Measurements from ENCODE around the gene IPO4. TPM values are rescaled to one million over a fixed set of nuclear protein-coding genes. Genes with fewer than 3 reads are reported as not detected.

Gene IPO4
- total and polyA plus RNA-seq, 10 of the 15 experiments (the other 5 are each of a cell fraction or from before 2014, with no cell fraction given), result 7.8 to 139 (median 37.6) TPM

- SMC1A ChIA-PET (ENCODE audit: uncharacterized antibody, unreplicated experiment), result interaction anchor here (1.1 to 7.7 kb wide), 5 partner anchors 9 to 30 kb away, joined by 4 to 70 read pairs (median 21); partner anchors contain the start of genes DCAF11, IRF9 and NRL
- BruUV-seq (replicated peaks), result no TSS peak
- no peak for TF ChIP-seq CBX3 (IDR thresholded peaks at IDR 0.05; ENCODE audit: borderline replicate concordance, low read depth)
- TF ChIP-seq PAX8 (IDR thresholded peaks at IDR 0.05), result no peak
- TF ChIP-seq SRF (IDR thresholded peaks at IDR 0.05; ENCODE audit: low read depth in 2 of 2, low read length in 2 of 2), result no peak
- TF ChIP-seq POLR2A (IDR thresholded peaks at IDR 0.05; ENCODE audit: low read depth, low read length), result peak; percentile 24; the same call in 1 of the 2 replicates
- no peak for TF ChIP-seq SREBF1 (IDR thresholded peaks at IDR 0.05; ENCODE audit: low read length)
- TF ChIP-seq IKZF2 (IDR thresholded peaks at IDR 0.05), result no peak
- TF ChIP-seq HDGF (IDR thresholded peaks at IDR 0.05), result no peak
- no peak for TF ChIP-seq ZNF274 (IDR thresholded peaks at IDR 0.05; ENCODE audit: insufficient read depth, insufficient read length)
- TF ChIP-seq ZZZ3 (IDR thresholded peaks at IDR 0.05; ENCODE audit: control insufficient read depth, insufficient read length, low read depth), result no peak
- no peak for TF ChIP-seq MEF2B (IDR thresholded peaks at IDR 0.05; ENCODE audit: partially characterized antibody, poor library complexity, severe bottlenecking)
- TF ChIP-seq CTCF (IDR thresholded peaks at IDR 0.05 in 2 of 3, conservative IDR thresholded peaks at IDR 0.05 in 1 of 3; ENCODE audit: control insufficient read depth in 2 of 3, extremely low read depth in 1 of 3, insufficient read depth in 1 of 3, low read depth in 3 of 3, low read length in 3 of 3), result peak in 1 of 3 experiments; percentile 7; a peak in 1 of 6 replicates
- no peak for TF ChIP-seq RAD21 (IDR thresholded peaks at IDR 0.05; ENCODE audit: insufficient read depth, low read depth, low read length)
- no peak for TF ChIP-seq KAT2A (conservative IDR thresholded peaks at IDR 0.05; ENCODE audit: control insufficient read depth, low read depth, low read length)
- peak; percentile 19; the same call in 1 of the 2 replicates for TF ChIP-seq POLR2AphosphoS5 (IDR thresholded peaks at IDR 0.05; ENCODE audit: low read length)
- H3K79me2 ChIP-seq (ENCODE audit: control insufficient read depth, insufficient read depth, low read length), result peaks cover 66% of the 10 kb centered on the region
- CTCF ChIA-PET, result interaction anchor here (1.3 to 4.9 kb wide), 3 partner anchors 9 to 23 kb away, joined by 4 to 39 read pairs (median 34); partner anchors contain the start of genes DCAF11, IRF9 and NRL
- peaks cover 43% of the 10 kb centered on the region for H3K4me1 ChIP-seq (ENCODE audit: control insufficient read depth, insufficient read depth, low read length)
- POLR2A ChIA-PET, result interaction anchor here (1.0 to 11.6 kb wide), 4 partner anchors 8 to 31 kb away, joined by 3 to 276 read pairs (median 80); partner anchors contain the start of genes DCAF11, IRF9, NRL and PSME2
- H3K4me2 ChIP-seq (ENCODE audit: control insufficient read depth, insufficient read depth), result peak overlapping the region; percentile 91
- H4K20me1 ChIP-seq (ENCODE audit: control insufficient read depth, insufficient read depth), result no peaks in the 10 kb centered on the region
- H3K27me3 ChIP-seq (replicated peaks in 1 of 2; ENCODE audit: control insufficient read depth in 2 of 2, insufficient read depth in 2 of 2, low read length in 1 of 2), result no peaks in the 10 kb centered on the region
- peak overlapping the region; percentile 52; the same call in 1 of the 2 replicates for H3K9ac ChIP-seq (ENCODE audit: control insufficient read depth, insufficient read depth, low read length)
- DNase-seq (ENCODE audit: low read depth, low spot score) (no peak), FAIRE-seq (no peak), ATAC-seq (no peak)
- intact Hi-C loops (cut with micrococcal nuclease; ENCODE audit: unreplicated experiment) (no loop called here), in situ Hi-C loops (cut with MboI) (no loop called here)
- peaks cover 12 to 28% of the 10 kb centered on the region in 2 experiments for H3K36me3 ChIP-seq (ENCODE audit: control insufficient read depth in 2 of 2, insufficient read depth in 2 of 2, low read length in 1 of 2)
- H3K9me3 ChIP-seq (replicated peaks; ENCODE audit: control insufficient read depth, insufficient read depth, low read length), result no peaks in the 10 kb centered on the region
- RAD21 ChIA-PET (ENCODE audit: unreplicated experiment), result interaction anchor here (1.0 to 6.8 kb wide), 4 partner anchors 21 to 43 kb away, joined by 4 to 69 read pairs (median 7); partner anchors contain the start of genes DCAF11, IRF9 and NRL
- WGBS (ENCODE audit: insufficient coverage, insufficient replicate concordance, low lambda C conversion rate, missing lambda C conversion rate), result 47% methylated on average over 9 of the region's 9 CpGs
- H3K27ac ChIP-seq (ENCODE audit: control insufficient read depth, insufficient read depth), result 0 out of 2 replicates have a peak overlapping the region, but pooled peaks have one; percentile 6
- H3K4me3 ChIP-seq, result peak overlapping the region; percentile 68
- no peak overlapping the region for H2AFZ ChIP-seq (ENCODE audit: control insufficient read depth, low read depth, low read length)
These were observed 49.2 kb downstream of the IPO4 start for GRCh38 chr14:24139272-24139934.

All from GM12878 (cell line).